GM19193 (cell line): ENCODE results near the gene TP63.

Experiments used
- POLR2A ChIP-seq: IDR thresholded peaks from 4 replicates; pipeline ENCODE4 v1.6.1; 2011; ENCODE audit not compliant: insufficient read depth, insufficient read length; ENCODE audit errors: extremely low read depth

TP63 gene

DNA sequence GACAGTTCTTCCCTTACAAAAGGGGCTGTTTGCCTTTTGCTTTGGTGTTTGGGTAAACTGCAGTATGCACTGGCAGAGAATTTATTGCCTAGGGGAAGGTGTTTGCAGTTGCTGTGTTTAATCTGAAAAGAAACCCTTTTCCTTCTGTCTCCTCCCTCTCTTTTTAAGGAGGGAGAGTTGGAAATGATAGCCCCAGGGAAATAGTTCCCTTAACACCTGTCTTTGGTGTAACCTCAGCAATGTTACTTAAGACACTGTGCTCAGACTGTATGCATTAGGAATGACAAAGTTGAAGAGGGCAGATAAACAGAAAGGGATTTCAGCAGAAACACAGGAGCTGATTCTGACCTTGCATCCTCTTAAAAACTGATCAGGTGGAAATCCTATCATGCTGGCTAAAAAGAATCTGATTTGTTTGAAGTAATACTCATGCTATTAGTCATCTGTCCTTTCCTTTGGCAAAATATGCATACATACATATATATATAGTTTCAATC lies 125.4 kb downstream of the TP63 start:
- TF ChIP-seq POLR2A = no peak

DNA sequence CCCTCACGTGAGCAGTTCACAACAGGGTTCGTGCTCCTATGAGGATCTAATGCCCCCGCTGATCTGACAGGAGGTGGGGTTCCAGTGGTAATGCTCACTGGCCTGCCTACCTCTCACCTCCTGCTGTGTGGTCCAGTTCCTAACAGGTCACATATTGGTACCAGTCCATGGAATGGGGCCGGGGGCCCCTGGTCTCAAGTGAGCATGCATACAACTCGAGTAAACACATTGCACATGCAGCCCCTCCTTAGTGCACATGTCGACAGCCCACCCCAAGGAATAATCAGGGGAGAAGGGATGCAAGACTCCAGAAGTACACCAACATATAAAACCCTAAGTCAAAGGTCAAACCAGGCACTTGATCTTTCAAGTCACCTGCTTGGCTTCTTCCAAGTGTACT lies 127.0 kb downstream of the TP63 start:
- TF ChIP-seq POLR2A = no peak

DNA sequence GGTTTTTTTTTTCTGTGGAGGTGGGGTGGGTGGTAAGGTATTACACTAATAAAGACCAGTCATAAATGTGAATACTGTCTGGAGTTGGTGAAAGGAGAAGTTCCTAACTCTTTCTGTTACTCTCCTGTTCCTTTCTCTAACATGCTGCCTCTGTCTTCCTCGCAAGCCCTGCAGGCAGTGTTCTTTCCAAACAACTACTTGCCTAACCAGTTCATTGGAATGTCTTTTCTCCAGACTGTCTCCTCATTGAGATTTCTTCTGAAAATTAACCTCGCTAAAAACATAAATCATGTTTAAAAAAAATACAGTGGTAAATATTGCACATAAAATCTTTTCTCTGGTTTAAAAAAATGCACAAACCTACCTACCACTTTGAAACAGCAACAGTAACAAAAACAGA lies 135.2 kb downstream of the TP63 start:
- TF ChIP-seq POLR2A = no peak

DNA sequence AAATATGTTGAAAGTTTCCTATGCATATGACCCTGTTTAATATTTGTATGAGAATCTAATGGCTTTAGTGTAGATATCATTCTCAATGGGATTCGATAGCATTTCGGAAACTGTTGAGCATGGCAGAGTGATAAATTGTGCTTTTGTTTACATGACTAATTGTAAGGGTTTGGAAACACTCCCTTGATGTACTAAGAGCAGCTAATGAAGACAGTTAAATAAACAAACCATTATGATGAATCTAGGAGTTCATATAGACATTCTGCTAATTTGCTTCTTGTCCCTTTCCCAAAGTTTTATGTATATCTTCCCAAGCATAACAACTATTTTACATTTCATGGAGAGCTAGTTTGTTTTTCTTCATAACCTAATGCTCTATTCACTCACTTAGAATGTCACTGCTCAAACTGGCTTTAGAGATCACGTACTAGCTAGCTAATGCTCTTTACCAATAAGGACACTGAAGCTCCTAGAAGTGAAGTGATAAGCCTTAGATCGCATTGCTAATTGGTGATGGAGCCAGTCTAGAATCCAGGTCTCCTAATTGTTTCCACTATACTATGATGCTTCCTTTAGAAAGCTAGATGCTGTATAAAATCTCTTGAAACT lies 140.8 kb downstream of the TP63 start:
- TF ChIP-seq POLR2A = no peak

DNA sequence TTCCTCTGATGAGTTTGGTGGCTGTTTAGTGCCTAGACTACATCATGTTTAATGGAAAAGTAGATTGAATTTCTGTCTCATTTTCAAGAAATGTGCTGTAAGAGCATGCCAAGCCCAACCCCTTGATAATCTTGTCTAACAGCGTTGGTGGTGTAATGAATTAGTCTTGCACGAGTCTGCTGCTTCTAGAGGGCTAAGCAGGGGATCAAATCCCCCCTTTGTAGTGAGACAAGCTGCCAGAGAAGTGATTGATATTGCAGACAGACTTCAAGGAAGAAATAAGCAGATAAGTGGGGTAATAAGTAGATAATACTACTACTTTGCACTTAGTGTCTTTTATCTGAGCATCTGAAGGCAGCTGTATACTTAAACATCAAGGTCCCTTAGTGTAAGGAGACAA lies 141.4 kb downstream of the TP63 start:
- no peak for TF ChIP-seq POLR2A

DNA sequence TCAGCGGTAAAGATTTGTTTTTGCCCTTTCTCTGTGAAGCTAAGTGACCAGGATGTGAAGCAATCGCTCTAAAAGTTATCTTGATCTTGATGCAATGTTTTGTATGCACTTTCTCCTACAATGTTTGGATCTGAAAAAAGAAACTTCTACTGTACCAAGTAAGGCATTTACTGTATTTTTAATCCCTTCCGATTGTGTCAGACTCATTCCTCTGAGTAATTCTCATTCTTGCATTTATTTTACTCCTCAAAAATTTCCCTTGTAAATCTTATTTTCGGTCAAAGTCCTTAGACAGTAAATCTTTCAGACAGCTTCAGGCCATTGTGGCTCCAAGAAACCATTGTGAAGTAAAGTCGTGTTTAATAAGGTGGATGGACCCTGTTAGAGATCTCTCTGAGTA lies 141.9 kb downstream of the TP63 start:
- TF ChIP-seq POLR2A = no peak

DNA sequence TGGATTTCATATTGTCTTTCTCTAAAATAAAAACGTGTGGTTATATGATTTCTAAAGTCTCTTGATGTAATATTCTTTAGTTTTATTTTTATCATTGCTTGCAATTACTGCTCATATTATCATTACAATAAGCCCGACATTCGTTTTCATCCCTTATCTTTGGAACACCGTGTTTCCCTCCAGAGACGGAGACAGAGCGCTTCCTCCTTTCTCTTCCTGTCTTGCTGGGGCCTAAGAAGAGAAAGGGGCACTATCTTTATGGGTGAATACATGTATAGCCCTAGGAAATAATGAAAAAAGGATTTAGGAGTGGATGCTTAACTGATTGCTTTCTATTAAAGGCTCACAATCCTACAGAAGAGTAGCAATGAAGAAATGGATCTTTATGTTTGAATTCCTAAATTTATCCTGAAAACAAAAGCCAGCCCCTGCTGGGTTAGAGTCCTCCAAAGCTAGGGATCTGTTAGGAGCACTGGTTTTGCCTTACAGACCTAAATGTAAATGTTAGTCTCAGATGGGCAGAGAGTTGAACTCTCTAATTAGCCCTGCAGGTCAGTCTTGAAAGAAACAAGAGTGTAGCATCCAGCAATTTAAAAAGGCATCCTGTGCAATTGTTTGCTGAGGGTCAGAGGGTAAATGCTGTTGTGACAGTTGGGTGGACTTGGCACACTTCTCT lies 145.1 kb downstream of the TP63 start:
- TF ChIP-seq POLR2A = no peak

DNA sequence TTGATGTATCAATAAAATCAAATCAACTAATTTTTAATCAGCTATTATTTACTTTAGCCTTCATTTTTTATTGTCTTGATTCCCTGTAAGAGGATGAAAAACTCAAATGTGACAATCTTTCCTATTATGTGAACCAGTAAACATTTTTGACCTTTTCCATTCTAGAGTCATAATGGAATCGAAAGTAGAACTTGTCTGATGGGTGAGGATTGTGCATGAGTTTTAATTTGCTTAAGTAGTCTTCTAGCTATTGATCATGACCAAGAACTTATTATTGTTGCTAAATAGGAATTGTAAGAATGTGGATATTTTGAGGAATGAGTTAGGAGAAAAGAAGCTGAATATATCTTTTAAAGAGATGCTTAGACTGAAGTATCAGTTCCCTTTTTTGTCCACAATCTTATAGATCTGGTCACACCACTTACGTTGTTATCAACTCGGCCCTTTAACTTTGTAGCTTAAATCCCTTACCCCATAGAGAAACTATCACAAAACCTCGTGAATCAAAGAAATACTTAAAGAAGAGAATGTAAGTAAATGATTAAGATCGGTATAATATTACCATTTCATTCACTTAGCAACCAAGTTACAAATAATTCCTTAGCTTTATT lies 147.3 kb downstream of the TP63 start:
- no peak for TF ChIP-seq POLR2A

DNA sequence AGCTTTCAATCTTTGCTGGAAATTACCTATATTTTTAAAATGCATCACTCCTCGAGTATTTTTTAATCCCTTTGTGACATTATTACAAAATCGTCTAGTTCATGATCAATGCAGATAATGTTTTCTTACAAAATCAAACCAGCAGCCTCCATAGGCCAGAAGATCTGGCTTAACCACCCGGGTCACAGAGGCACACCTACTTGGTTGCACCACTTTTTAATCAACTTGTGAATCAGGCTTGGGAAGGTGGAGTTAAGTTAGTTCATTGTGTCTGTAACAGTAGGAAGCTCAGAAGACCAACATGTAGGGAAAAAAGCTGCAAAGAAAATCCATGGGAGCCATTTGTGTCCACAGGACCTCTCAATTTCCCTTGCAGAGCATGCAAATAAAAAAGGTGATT lies 148.0 kb downstream of the TP63 start:
- no peak for TF ChIP-seq POLR2A

DNA sequence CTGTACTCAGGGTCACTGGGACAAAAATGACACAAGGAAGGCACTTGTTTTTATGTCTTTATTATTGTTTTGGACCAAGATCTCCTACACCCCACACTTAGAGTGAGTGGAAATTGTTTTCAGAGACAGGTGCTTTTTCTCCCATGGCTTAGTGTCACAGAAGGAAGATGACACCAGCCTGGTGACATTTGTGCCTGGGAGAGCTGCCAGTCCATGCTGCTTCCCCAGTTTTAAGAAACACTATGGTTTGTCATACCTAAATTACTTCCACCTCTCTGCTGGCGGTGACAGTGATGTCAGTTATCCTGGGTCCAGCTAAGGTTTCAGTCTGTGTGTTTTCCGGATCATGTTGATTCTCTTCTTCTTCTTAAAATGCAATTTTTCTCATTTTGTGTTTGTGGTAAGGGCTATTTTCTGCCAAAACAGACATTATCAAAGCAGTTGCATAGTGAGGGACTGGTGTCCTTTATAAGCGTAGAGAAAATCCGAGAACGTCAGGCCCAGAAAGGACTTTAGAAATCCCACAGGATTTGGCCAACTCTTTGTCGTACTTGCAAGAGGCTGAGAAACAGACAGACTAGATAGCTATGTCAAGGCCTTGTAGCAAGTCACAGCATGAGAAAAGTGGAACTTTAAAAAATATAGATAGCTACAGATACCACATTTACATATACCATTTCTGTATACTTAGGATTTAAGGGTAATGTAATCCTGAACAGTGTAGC lies 149.5 kb downstream of the TP63 start:
- no peak for TF ChIP-seq POLR2A

DNA sequence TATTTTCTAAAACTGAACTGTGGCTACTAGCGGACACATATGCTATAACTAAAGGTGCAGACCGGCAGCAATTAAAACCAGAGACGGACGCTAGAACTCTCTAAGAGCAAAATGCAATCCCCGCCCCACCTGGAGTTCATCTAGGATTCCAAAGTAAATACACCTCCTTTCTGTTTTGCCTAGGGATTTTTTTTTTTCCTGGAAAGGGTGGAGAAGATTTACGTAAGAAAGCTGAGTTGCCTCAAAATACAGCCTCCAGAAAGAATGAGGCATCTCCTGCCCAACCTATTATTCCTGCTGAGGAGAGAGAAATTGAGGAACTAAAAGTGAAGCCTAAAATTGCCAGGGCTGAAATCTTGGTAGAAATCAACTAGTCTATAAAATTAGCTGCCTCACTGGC lies 150.2 kb downstream of the TP63 start:
- TF ChIP-seq POLR2A = no peak

DNA sequence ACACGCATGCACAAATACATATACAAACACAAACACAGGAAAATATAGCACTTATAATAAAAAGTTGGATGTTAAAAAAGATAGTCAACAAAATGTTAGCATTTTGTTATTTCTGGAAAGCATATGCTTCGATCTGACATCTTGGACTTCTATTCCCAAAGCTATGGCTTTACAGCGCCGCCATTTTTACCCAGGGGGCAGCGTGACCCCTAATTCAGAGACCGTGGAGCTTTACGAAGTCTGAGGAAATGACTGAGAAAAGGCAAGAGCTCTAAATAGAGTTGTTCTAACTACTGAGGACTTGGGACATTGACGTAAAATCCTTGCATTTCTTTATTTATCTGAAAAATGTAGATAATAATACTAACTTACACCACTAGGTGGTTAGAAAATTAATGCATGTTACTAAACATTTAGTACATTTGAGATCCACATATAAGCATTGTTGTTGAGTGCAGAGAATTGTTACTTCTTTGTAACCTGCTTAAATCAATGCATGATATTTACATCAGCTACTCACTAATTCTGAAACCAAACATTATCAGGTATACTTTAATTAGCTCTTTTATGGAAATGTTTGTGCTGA lies 155.4 kb downstream of the TP63 start:
- no peak for TF ChIP-seq POLR2A

DNA sequence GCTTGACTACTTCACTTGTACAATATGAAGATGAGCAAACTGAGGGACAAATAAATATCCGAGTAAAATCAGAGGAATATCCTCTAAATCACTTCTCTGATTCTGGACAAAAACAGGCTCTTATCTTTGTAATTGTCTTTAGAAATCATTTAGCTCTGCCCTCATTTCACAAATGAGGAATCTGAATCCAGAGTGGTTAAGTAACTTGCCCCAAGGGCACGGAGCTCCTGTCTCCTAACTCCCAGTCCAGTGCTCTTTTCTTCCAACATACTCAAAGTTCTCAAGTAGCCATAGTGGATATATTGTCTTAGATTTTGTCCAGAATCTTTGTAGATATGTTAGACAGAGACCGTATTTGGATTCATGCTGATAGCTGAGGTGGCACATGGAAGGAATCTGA lies 156.0 kb downstream of the TP63 start:
- no peak for TF ChIP-seq POLR2A

DNA sequence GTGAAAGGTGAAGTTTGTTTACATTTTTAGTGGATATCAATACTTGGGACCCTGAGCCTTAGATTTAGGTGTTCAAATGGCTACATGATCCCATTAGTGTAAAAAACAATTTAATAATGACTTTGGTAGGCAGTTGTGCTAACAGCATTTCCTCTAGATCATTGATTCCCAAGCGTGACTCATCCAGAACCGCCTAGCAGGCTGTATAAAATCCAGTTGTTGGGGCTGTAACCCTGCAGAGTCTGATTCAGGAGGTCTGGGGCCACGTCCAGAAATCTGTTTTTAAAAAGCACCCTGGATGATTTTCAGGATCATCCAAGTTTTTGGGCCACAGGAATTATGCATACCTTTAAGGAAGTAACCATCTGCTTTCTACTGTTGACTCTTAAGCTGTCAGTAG lies 156.4 kb downstream of the TP63 start:
- no peak for TF ChIP-seq POLR2A

DNA sequence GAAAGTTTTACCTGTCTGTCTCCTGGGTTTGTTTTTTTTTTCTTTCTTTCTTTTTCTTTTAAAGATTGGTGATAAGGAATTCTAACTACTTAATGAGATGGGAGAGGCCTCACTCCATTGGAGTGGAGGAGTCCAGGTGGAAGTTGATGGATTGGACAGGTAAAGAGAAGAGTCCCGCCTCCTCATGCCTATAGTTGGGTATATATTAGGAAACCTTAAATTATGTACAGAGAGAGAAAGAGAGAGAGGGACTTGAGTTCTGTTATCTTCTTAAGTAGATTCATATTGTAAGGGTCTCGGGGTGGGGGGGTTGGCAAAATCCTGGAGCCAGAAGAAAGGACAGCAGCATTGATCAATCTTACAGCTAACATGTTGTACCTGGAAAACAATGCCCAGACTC lies 158.2 kb downstream of the TP63 start:
- no peak for TF ChIP-seq POLR2A

DNA sequence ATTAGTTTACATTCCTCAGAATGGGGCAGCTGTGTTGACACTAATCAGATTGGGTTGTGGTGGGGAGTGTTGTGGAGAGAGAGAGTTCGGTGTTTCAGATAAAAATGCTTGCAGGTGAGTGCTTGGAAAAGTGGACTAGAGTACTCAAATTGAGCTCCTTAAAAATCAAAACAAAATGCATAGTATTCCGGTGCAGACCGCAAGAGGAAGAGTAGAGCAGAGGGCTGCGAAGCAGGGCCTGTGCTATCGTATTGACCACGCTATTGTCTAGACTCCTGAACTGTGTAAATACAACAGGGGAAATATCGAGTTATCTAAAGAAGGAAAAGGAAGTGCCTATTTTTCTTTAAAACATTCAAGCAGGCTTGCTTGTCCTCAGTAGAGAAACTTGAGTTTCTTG lies 159.5 kb downstream of the TP63 start:
- TF ChIP-seq POLR2A = no peak
